CD4-positive, alpha-beta T cell treated with Interleukin-4 for 1 hour (primary cell): Measurements from ENCODE around the gene EPS15.
"Not testable (repeated sequence)": the region's sequence is repeated elsewhere in the genome, so short reads cannot be mapped to it uniquely, and the experiment has no call there.

ENCODE experiments used
- DNase-seq, 2 donors: peaks; one replicate each; pipeline ENCODE4 v3.0.0-alpha.2; 2020 to 2022

The EPS15 gene

DNA sequence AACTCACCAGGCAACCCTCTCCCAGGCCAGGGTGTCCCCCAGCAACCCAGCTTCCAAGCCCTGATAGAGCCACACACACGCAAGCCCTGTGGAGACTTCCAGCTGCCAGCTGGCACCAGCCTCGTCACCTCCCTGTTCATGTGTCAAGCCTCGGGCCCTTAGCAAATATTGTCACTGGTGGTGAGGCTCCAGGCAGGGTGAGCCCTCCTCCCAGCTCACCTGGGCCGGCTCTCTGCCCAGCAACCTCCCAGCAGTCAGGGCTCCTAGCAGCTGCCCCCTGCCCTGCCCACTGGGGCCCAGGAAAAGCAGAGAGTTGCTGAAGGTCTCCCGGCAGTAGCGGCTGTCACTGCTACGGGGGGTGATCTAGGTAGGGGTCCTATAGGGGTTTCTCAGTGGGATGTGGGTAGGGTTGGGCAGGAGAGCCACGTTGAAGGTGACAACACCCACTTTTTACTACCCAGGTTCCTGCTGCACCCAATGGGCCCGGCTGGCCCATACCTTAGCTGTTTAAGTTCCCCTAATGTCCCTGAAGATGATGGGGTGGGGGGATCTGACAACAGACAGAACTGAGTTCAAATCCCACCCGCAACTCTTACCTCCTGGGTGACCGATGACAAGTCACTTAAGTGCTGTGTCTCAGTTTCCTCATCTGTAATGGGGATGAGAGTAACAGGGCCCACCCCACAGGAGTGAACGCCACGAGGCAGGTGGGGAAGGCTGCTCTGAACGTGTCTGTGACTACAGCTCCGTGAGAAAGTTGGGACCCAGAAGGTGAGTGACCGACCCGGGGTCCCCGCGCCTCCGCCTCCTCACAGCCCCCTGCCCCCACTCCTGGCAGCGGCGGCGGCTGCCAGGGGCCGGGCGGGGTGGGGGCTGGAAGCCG is 189.4 kb downstream of the EPS15 start:
- no peak for DNase-seq

DNA sequence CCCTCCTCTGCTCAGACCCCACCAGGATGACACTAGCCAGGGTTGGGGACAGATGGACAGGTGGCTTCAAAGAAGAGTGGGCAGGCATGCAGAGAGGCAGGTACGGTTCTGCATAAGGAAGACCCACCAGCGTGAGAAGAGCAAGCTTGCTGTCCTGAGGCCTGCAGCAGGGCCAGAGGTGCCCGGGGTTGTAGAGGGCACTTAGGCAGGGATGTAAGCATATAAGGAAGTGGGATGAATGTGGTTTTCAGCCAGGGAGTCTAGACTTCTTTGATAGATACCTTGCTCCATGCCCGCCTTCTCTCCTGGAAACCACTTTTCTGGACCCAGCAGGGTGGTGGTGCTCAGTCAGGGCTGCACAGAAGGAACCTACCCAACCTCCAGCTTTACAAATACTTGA is 190.1 kb downstream of the EPS15 start:
- no peak for DNase-seq

DNA sequence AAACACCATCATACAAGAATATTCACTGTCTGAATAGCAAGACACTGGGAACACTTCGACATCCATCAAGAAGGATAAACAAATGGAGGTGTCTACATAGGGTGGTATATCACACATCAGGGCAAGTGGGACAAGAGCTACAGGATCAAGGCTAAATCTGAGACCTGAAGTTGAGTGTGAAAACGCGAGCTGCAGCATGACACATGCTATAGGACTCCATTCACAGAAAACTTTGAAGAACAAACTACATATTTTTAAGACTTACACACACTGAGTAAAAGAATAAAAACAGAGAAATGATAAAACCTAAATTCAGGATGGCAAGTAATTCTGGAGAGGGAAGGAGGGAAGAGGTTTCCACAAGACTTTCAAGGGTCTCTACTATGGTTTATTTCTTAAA is 190.8 kb downstream of the EPS15 start:
- no peak for DNase-seq

DNA sequence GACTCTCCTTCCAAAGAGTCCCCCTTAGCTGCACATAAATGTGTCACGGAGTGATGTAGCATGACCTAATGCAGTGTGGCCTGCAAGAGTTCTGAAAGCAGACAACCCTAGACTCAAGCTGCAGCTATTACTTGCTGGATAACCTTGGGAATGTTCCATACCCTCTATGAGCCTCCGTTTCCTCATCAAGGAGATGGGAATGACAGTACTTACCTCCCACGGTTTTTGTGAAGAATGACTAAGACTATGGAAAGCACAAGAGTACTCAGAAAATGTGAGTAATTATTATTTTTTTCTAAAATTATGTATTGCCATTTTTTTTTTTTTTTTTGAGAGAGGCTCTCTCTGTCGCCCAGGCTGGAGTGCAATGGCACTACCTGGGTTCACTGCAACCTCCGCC is 191.7 kb downstream of the EPS15 start:
- no peak for DNase-seq

DNA sequence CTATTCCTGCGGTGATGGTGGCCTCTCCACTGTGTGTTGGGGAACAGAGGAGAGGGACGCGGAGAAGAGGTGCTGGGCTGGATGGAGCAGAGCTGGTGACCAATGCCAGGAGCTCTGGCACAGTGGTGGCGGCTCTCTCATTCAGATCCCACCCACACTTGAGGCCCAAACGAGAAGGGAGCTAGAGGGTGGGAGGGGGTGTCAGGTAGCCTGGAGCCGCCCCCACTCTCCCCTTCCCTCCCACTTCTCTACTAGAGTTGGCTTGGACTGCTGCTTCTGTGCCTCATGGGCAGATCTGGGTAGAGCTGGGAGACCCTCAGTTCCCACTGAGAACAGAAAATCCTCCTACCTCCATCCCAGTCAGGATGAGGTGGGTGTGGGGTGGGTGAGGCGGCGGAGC is 192.2 kb downstream of the EPS15 start:
- DNase-seq, result no peak

DNA sequence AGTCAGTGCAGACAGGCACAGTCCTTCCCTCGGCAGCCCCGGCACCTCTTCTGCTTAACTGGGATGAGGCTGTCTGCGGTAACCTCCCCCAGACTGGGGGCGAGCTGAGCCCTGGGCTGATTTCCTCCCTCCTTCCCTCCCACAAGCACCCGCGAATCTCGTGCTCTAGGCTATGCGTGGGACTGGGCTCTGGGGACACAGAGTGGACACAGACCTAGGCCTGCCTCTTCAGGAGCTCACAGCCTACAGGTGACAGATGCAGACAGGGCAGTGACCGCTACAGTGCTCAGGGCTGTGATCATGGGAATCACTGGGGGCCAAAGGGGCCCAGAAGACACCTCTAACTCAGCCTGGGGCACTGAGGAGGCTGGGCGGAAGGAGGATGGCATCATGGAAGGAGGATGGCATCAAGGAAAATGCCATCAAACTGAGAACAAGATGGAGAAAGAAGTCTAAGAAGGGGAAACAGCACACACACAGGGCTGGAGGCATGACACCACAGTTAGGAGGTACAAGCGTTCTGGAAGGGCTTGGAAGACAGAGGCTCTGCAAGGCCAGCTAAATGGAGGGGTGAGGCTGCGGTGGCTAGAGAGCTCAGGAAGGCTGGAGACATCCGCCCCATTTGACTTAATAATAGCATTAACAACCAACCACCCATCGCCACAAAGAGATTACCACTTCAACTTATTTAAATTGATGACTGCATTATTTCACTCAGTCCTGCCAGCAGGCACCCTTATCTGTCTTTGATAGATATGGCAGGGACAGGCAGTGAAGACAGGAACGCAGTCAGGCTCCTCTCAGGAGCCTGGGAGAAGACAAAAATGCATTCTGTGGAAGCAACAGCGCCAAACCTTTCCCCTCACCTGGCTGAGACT is 192.9 kb downstream of the EPS15 start:
- no peak for DNase-seq

DNA sequence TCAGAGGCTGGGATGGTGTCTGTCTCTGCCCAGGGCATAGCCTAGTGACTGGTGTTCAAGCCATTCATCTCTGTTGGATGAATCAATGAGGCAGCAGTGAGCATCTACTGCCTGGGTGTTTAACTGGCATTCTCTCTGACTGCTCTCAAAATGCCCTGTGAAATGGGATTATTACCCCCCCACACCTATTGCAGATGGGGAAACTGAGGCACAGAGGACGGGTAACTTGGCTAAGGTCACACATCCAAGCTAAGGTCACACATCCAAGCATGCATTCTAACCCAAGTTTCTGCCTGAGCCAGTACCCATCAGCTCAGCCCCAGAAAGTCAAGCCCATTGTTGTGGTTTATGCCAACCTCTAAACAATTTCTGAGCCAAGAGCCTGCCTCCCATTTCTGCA is 193.7 kb downstream of the EPS15 start:
- no peak for DNase-seq

DNA sequence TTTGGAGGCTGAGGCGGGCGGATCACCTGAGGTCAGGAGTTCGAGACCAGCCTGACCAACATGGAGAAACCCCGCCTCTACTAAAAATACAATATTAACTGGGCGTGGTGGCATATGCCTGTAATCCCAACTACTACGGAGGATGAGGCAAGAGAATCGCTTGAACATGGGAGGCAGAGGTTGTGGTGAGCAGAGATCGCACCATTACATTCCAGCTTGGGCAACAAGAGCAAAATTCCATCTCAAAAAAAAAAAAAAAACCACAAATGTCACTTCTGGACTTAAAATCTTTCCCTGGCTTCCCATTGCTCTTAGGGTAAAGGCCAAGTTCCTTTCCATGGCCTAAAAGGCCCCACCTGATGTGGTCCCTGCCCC is 194.1 kb downstream of the EPS15 start:
- DNase-seq, result not testable (repeated sequence)

DNA sequence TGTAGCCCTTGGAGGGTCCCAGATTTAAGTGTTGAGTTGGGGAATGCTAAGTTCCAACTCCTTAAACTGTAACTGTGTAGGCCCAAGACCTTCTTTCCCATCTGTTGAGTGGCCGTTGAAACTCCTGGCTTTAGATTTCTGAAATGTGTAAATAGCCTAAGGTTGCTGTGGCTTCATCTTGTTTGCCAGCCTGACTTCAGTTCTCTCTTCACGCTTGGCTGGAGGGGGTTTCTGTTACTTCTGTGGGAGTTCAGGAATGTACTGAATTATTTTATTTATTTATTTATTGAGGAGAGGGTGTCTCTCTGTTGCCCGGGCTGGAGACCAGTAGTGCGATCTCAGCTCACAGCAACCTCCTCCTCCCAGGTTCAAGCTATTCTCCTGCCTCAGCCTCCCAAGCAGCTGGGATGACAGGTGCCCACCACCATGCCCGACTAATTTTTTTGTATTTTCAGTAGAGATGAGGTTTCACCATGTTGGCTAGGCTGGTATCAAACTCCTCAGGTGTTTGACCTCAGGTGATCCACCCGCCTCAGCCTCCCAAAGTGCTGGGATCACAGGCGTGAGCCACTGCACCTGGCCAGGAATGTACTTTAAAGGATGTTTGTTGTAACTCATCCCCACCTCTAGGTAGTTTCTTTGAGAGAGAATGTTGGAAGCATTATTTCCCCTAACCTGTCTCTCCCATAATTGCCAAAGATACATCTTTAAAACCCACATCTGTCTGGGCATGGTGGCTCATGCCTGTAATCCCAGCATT is 194.6 kb downstream of the EPS15 start:
- no peak for DNase-seq

DNA sequence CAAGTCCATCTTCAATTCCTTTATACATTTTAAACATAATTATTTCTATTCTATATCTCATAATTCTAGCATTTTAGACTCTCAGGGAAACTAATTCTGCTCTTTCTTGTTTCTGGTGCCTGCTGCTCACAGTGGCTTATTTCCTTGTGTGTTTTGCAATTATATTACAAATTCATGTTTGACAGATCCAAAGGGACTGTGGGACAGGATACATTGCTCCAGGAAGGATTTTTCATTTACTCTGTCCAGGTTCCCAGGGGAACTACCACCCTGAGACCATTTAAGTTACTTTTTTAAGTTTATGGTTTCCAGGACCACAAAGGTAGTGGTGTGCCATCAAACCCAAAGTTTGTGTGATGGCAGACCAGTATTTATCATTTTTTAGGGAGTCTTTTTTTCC is 195.3 kb downstream of the EPS15 start:
- no peak for DNase-seq

DNA sequence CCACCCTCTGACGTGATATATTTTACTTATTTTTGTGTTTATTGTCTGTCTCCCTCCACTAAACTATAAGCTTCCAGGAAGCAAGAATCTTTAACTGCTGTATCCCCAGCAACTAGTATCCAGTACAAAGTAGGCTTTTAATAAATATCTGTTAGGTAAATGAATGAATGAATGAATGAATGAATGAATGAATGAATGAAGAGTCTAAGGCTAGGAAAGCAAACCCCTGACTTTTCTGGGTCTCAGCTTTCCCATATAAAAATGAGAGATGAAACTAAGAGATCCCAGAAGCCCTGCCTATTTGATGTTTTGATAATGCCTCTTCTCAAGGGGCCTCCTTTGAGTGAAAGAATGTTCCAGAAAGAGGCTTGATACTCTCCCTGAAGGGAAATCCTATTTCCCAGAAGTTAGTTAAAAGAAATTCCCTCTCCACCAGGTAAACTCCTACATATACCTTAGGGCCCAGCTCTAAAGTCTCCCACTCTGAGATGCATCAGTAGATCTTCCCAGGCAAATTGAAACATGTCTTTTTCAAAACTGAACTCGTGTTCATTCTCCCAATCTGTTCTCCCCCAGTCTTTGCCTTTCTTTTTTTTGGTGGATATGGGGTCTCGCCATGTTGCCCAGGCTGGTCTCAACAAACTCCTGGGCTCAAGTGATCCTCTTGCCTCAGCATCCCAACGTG is 196.5 kb downstream of the EPS15 start:
- DNase-seq, result no peak

DNA sequence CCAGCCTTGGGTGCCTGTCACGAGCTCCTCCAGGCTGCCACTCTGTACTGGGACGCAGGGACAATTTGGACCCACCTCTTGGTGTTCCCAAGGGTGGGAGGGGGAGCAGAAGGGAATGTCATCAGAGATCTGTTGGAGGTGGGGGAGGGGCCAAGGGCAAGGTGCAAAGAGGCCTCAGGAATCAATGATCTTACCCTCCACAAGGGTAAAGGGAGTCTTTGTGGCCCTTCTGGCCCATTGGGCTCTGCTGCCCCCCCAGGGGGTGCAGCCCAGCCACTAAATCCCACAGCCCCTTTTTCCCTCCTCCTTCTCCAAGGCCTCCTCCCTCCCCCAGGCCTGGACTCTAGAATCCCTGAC is 197.2 kb downstream of the EPS15 start:
- DNase-seq, result no peak

DNA sequence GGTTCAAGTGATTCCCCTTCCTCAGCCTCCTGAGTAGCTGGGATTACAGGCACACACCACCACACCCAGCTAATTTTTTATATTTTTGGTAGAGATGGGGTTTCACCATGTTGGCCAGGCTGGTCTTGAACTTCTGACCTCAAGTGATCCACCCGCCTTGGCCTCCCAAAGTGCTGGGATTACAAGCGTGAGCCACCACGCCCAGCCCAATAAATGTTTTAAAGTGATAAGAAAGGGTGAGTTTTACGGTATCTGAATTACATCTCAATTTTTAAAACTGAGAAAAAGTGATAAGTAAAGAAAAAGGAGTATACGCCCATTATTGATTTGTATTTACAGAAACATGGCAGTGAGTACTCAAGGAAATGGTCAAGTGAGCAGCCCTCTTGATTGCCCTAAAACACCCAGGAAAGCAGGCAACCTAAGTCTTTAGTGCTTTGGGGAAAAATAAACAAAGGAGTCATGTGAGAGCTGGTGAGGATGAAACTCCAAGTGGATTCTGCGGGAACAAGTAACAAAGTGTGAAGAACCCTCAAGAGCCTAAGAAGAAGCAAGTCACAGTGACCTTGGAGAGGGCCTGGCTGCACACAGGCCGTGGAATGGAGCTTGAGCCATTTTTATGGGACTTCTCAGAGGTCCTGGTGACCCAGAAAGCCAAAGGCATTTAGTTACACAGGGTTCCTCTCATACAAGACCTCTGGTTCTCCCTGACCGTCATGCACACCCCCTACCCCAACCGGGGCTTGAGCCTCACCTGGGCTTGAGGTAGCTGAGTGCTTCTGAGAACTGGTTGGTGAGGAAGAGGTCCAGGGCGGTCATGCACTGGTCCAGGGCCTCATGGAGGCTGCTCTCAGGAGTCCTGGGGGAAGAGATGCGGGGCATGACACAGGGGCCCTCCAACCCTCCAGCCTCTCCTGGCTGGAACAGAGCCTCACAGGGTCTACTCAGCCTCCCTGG is 197.8 kb downstream of the EPS15 start:
- no peak for DNase-seq

DNA sequence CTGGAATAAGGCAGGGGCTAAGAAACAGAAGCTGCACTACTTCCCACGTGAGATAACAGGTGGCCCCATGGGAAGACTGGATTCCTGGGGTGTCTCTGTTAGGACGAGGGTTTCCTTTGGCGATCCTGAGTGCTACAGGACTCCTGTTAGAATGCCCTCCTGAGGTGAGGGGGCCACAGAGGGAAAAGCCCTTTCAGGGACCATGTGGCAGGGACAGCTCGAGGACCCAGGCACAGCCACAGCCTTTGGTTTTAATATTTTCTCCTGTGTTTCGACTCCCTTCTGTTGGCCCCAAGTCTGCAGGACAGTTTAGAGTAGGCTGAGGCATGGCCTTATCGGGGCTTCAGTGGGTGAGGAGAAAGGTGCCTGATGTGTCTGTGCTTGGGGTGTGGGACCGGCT is 201.3 kb downstream of the EPS15 start:
- DNase-seq, result no peak

DNA sequence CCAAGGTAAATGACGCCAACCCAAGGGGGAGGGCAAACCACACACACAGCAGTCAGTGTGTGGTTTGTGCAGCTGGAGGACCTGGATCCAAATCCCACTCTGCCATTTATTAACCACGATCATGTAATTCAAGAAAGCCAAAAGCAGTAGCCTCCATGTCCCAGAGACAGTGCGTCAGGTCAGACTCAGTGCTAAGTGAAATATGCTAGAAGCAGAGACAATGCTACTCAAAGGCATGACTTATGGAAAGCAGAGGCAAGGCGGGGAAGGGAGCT is 202.3 kb downstream of the EPS15 start:
- no peak for DNase-seq

DNA sequence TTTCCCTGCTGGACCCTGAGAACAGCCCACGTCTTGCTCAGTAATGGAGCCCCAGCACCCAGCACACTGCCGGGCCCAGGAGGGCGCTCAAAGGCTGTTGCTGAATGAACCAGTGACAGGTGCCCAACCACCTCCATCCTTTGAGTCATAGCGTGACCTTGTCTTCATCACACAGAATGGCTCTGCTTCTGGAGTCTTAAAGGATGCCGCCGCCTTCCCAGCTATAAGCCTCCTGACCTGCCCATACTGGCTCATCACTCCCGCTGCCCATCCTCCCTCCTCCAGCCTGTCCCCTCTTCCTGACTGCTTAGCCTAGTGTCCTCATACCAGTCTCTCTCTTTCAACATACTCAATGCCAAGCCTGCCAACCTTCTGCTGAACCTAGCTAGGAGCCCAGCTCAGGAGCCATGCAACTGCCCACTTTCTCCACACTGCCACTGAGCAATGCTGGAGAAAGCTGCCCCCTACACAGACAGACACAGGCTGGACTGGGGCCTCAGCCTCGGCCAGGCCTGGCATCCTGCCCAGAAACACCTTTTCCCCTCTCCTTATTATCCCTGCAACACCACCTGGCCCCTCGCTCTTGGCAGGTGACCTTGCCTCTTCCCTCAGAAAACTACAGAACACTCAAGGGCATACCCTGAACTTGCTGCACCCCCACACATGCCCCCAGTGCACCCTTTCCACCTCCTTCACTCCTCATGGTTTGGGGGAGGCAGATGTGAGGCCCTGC is 202.8 kb downstream of the EPS15 start:
- DNase-seq, result no peak

DNA sequence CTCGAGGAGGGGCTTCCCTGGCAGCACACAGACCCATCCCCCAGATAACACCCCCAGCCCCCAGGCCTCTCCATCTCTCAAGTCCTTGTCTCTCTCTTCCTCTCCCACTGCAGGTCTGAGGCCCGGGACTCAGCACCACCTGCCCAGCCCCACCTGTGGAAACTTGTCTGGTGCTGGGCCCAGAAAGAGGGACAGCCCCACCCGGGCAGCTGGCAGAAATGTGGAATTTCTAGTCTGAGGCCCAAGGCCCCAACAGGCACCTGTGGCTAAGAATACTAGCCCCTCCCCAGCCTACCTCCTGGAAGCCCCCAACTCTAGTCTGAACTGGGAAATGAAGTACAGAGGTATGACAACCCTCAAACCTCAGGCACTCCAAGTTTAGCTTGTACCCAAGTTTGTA is 204.1 kb downstream of the EPS15 start:
- DNase-seq, result no peak

DNA sequence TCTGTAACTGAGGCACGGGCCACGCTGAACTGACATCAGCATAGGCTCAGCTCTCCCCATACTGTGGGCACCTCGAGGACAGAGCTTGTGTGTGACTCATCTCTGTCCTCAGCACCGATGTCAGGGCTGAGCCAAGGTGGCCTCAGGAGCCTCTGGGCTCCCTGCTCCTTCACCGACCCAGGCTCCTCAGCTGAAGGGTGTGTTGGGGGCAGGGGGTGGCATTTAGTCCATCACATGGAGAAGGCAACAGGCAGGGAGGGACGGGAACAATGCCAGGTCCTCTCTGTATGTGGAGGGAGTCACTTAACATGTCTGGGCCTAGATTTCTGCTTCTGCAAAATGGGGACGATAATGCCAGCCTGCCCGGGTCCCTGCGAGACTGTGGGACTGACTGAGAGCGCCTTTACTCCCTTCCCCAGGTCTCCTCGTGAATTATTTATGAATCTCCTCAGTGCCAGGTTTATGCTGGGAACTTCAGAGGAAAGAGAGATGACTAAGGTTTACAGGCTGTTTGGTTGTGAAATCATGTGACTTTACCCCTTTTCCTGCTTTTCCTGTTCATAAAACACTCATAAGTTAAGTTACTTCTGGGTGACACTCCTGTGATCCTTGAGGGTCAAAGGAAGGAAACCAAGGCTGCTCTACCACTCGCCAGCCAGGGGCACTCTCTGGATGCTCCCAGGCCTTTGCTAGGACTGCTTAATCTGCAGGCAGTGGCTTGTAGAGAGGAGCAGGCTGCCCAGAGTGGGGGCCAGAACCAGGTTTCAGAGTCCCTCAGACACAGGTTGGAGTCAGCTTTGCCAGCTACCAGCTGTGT is 204.9 kb downstream of the EPS15 start:
- no peak for DNase-seq

DNA sequence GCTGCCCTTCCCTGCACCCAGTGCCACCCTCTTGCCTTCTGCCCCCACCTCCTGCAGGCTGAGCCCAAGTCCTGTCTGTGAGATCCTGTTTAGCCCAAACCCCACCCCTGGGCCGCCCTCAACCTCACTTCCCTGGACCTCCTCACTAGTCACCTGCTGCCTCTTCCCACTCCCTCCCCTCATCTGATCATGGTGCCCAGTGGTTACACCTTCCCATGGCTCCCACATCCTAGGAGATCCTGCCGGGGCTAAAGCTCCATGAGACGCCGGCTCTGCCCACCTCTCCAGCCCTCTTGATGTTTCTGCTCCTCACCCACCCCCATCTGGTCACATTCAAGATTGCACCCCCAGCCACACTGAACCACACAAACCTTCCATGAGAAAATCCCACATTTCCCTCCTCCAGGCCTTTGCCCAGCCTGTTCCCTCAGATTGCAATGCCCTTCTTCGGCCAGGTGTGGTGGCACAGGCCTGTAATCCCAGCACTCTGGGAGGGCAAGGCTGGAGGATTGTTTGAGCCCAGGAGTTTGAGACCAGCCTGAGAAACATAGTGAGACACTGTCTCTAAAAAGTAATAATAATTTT is 205.7 kb downstream of the EPS15 start:
- DNase-seq, result no peak

DNA sequence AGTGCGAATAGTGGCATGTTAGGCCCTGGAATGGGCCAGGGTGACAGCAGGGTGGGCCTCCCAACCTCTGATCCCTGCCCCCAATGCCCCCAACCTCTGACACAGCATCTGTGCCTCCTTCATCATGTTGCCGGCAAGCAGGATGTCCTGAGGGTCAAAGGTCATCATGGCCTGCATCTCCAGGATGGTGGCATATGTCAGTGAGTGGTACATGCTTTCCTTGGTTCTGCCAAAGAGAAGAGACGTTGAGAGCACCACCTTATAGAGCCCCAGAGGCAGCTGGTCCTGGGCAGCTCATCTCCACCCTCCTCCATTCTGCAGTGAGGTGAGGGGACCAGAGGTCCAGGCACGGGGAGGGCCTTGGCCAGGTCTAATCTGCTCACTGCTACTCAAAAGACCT is 206.3 kb downstream of the EPS15 start:
- no peak for DNase-seq
